H1 (cell line): ENCODE data around the gene ALOX5AP. TPM values are rescaled to one million over a fixed set of nuclear protein-coding genes. Genes with fewer than 3 reads are reported as not detected.
A peak's percentile ranks its signal among the peaks of the same experiment; 100 is the strongest.

Experiments used
- CTCF ChIA-PET: fragments of 300-600 bp; sonication (Branson Sonifier 250); formaldehyde crosslinking; loops from one replicate; lab custom pipeline; 2021; ENCODE audit not compliant: partially characterized antibody; lab: Charles Lee
- POLR2A ChIA-PET: fragments of 300-600 bp; sonication (Branson Sonifier 250); formaldehyde crosslinking; loops from one replicate; lab custom pipeline; 2021; ENCODE audit warnings: inconsistent platforms; ENCODE audit not compliant: partially characterized antibody; lab: Charles Lee
- DNase-seq, 2 experiments: peaks; one replicate each; pipeline versions ENCODE4 v3.0.0 to v3.0.0-alpha.2; 2010 to 2022; ENCODE audit warnings: low spot score in 2 of 2, low read depth in 1 of 2, mixed read lengths in 1 of 2
- FAIRE-seq: peaks from 2 replicates; lab custom pipeline; 2011; peaks lifted over from hg19 to GRCh38; lab: Jason Lieb, UNC
- H2AFZ ChIP-seq: 2 replicates; pipeline ENCODE4 v1.8.1; 2012; ENCODE audit warnings: low read length, inconsistent platforms
- H2AK5ac ChIP-seq: 2 replicates; pipeline ENCODE4 v1.6.1; 2013; ENCODE audit warnings: low read depth, low read length
- H2BK120ac ChIP-seq: replicated peaks from 2 replicates; pipeline ENCODE3; 2013; ENCODE audit warnings: low read depth, low read length, inconsistent platforms
- H2BK12ac ChIP-seq: 2 replicates; pipeline ENCODE4 v1.6.1; 2013; ENCODE audit warnings: low read depth, low read length
- H2BK15ac ChIP-seq: 2 replicates; pipeline ENCODE4 v1.6.1; 2013; ENCODE audit warnings: low read length
- H2BK20ac ChIP-seq: 2 replicates; pipeline ENCODE4 v1.6.1; 2013; ENCODE audit warnings: low read length
- H2BK5ac ChIP-seq: 2 replicates; pipeline ENCODE4 v1.6.1; 2013; ENCODE audit warnings: low read depth, low read length
- H3K14ac ChIP-seq: 2 replicates; pipeline ENCODE4 v1.6.1; 2013; ENCODE audit warnings: inconsistent platforms; ENCODE audit not compliant: insufficient read length
- H3K18ac ChIP-seq: 2 replicates; pipeline ENCODE4 v1.6.1; 2013; ENCODE audit warnings: low read length; ENCODE audit errors: extremely low read depth
- H3K23ac ChIP-seq: 2 replicates; pipeline ENCODE4 v1.6.1; 2013; ENCODE audit warnings: inconsistent platforms; ENCODE audit not compliant: insufficient read length
- H3K23me2 ChIP-seq: 2 replicates; pipeline ENCODE4 v1.6.1; 2013; ENCODE audit warnings: low read depth, low read length
- H3K27ac ChIP-seq: 2 replicates; pipeline ENCODE4 v1.6.1; 2011; ENCODE audit warnings: low read depth, low read length, inconsistent platforms
- H3K27me3 ChIP-seq, 4 experiments: replicated peaks in 1 of 4; 1 replicate in 1 of 4; 2 replicates in 3 of 4; pipeline versions ENCODE4 v1.6.1 to v1.8.1; 2011 to 2013; ENCODE audit warnings: low read length in 3 of 4, mild to moderate bottlenecking in 3 of 4, inconsistent platforms in 2 of 4, mixed read lengths in 2 of 4, moderate library complexity in 1 of 4; ENCODE audit not compliant: control insufficient read depth in 3 of 4, insufficient read depth in 3 of 4; ENCODE audit errors: extremely low read depth in 1 of 4
- H3K36me3 ChIP-seq, 4 experiments: 2 replicates each; pipeline versions ENCODE4 v1.6.1 to v1.8.1; 2011 to 2013; ENCODE audit warnings: mild to moderate bottlenecking in 4 of 4, low read length in 3 of 4, moderate library complexity in 2 of 4, control low read depth in 1 of 4, inconsistent platforms in 1 of 4; ENCODE audit not compliant: insufficient read depth in 4 of 4, control insufficient read depth in 2 of 4
- H3K4ac ChIP-seq: replicated peaks from 2 replicates; pipeline ENCODE3; 2013; ENCODE audit warnings: low read length, low read depth, mixed read lengths, inconsistent platforms; ENCODE audit not compliant: insufficient read length
- H3K4me1 ChIP-seq, 4 experiments: replicated peaks in 1 of 4; 1 replicate in 1 of 4; 2 replicates in 3 of 4; pipeline versions ENCODE4 v1.6.1 to v1.8.1; 2011 to 2013; ENCODE audit warnings: low read length in 3 of 4, inconsistent platforms in 2 of 4, mixed read lengths in 1 of 4; ENCODE audit not compliant: insufficient read depth in 4 of 4, control insufficient read depth in 3 of 4
- H3K4me2 ChIP-seq, 2 experiments: 2 replicates each; pipeline versions ENCODE4 v1.6.1 to v1.8.1; 2011 to 2013; ENCODE audit warnings: low read depth in 2 of 2, low read length in 2 of 2, control low read depth in 1 of 2, inconsistent platforms in 1 of 2, mild to moderate bottlenecking in 1 of 2; ENCODE audit not compliant: insufficient read depth in 1 of 2
- H3K4me3 ChIP-seq, 4 experiments: fragments of 200-600, 300-600 bp in 1 of 4; sonication (generic), shearing (Covaris generic), sonication (Bioruptor Twin) in 1 of 4; 2 replicates each; pipeline versions ENCODE4 v1.5.1 to v1.8.1; 2011 to 2016; ENCODE audit warnings: low read length in 4 of 4, low read depth in 3 of 4, control low read depth in 2 of 4, inconsistent platforms in 2 of 4, mild to moderate bottlenecking in 2 of 4, mixed read lengths in 1 of 4, moderate library complexity in 1 of 4; ENCODE audit not compliant: insufficient read depth in 2 of 4; ENCODE audit errors: extremely low read depth in 1 of 4
- H3K56ac ChIP-seq: replicated peaks from 2 replicates; pipeline ENCODE3; 2013; ENCODE audit warnings: low read depth, mild to moderate bottlenecking, mixed read lengths, low read length, inconsistent platforms; ENCODE audit not compliant: insufficient read length
- H3K79me1 ChIP-seq: 2 replicates; pipeline ENCODE4 v1.6.1; 2013; ENCODE audit warnings: low read depth, low read length, control low read depth
- H3K79me2 ChIP-seq, 2 experiments: 2 replicates each; pipeline versions ENCODE4 v1.6.1 to v1.8.1; 2012 to 2013; ENCODE audit warnings: low read length in 2 of 2, mild to moderate bottlenecking in 2 of 2, inconsistent platforms in 1 of 2; ENCODE audit not compliant: insufficient read depth in 2 of 2, control insufficient read depth in 1 of 2
- H3K9ac ChIP-seq, 4 experiments: replicated peaks in 1 of 4; 1 replicate in 1 of 4; 2 replicates in 3 of 4; pipeline versions ENCODE4 v1.6.1 to v1.8.1; 2011 to 2013; ENCODE audit warnings: low read depth in 3 of 4, low read length in 3 of 4, control low read depth in 2 of 4, mild to moderate bottlenecking in 2 of 4, moderate library complexity in 2 of 4, inconsistent platforms in 1 of 4; ENCODE audit errors: extremely low read depth in 1 of 4
- H3K9me3 ChIP-seq, 2 experiments: 2 replicates each; pipeline versions ENCODE4 v1.6.1 to v1.8.1; 2012 to 2013; ENCODE audit warnings: mild to moderate bottlenecking in 2 of 2, moderate library complexity in 2 of 2, control low read depth in 1 of 2, inconsistent platforms in 1 of 2, low read depth in 1 of 2, low read length in 1 of 2, mixed read lengths in 1 of 2; ENCODE audit not compliant: insufficient read depth in 2 of 2
- H4K20me1 ChIP-seq, 2 experiments: replicated peaks in 1 of 2; 2 replicates each; pipeline versions ENCODE3 to v1.8.1; 2011 to 2013; ENCODE audit warnings: inconsistent platforms in 2 of 2, low read length in 2 of 2, mild to moderate bottlenecking in 1 of 2; ENCODE audit not compliant: insufficient read depth in 2 of 2, control insufficient read depth in 1 of 2
- H4K5ac ChIP-seq: 2 replicates; pipeline ENCODE4 v1.6.1; 2013; ENCODE audit warnings: low read length, low read depth, mixed read lengths, inconsistent platforms; ENCODE audit not compliant: insufficient read length
- H4K8ac ChIP-seq: 2 replicates; pipeline ENCODE4 v1.8.0; 2013; ENCODE audit warnings: mild to moderate bottlenecking, moderate library complexity, low read length, inconsistent platforms; ENCODE audit not compliant: insufficient read depth; ENCODE audit errors: extremely low read depth
- H4K91ac ChIP-seq: replicated peaks from 2 replicates; pipeline ENCODE3; 2013; ENCODE audit warnings: low read length, mixed read lengths, inconsistent platforms; ENCODE audit not compliant: insufficient read length
- BRCA1 ChIP-seq: IDR thresholded peaks from 2 replicates; pipeline ENCODE4 v1.6.1; 2012; ENCODE audit warnings: low read depth, low read length, improper control_type of control experiment
- RAD21 ChIP-seq, 2 experiments: IDR thresholded peaks in 1 of 2; conservative IDR thresholded peaks in 1 of 2; 2 replicates each; pipeline ENCODE4 v1.6.1; 2011; ENCODE audit warnings: low read depth in 2 of 2, low read length in 2 of 2, improper control_type of control experiment in 1 of 2, inconsistent platforms in 1 of 2, mild to moderate bottlenecking in 1 of 2, moderate library complexity in 1 of 2
- TAF1 ChIP-seq: IDR thresholded peaks from 2 replicates; pipeline ENCODE4 v1.6.1; 2011; ENCODE audit warnings: mild to moderate bottlenecking, low read depth, low read length
- WGBS, 2 experiments: shearing (Covaris generic) in 1 of 2; methylation state at CpG; one replicate each; pipeline versions ENCODE4 v1.1.6 to v1.1.7; 2013 to 2015; ENCODE audit warnings: low lambda C conversion rate in 2 of 2, mixed read lengths in 2 of 2, inconsistent platforms in 1 of 2, low coverage in 1 of 2, missing lambda C conversion rate in 1 of 2; ENCODE audit not compliant: insufficient replicate concordance in 2 of 2, insufficient coverage in 1 of 2, insufficient read length in 1 of 2; ENCODE audit errors: extremely low coverage in 1 of 2, missing lambda C conversion rate in 1 of 2; 5-methylcytosine and 5-hydroxymethylcytosine counted together
- polyA plus RNA-seq, 7 experiments: library from polyadenylated mRNA; depleted of rRNA in 3 of 7; stranded (reverse) in 5 of 7; unstranded in 2 of 7; fragments of >200 nt in 5 of 7; fragments of 200-250 nt in 2 of 7; gene quantifications; 1 replicate in 5 of 7; 2 replicates in 1 of 7; 4 replicates in 1 of 7; pipeline versions ENCODE4 v1.2.1 to v1.2.3, GENCODE V29; 2011 to 2013; ENCODE audit warnings: missing spikeins in 2 of 7, mixed read lengths in 2 of 7
- total RNA-seq: library from RNA; stranded (reverse); fragmentation: NEBNext Ultra II Directional; extraction: Animal tissue kit (Norgen Biotek cat#: 25700); gene quantifications from 2 replicates; pipeline ENCODE4 v1.2.1, GENCODE V29; 2021
- TF ChIP-seq, protein P1 (sequence below), 3 experiments: IDR thresholded peaks; 1 replicate in 2 of 3; 2 replicates in 1 of 3; pipeline versions ENCODE4 v1.5.1 to v1.6.1; 2011; ENCODE audit warnings: low read length in 3 of 3, mild to moderate bottlenecking in 3 of 3, inconsistent platforms in 2 of 3, low read depth in 1 of 3, moderate library complexity in 1 of 3; ENCODE audit not compliant: insufficient read depth in 1 of 3; ENCODE audit errors: control extremely low read depth in 1 of 3

ALOX5AP gene
- total and polyA plus RNA-seq, 2 of the 8 experiments (the other 6 are each of a cell fraction or from before 2014, with no cell fraction given): not detected

DNA sequence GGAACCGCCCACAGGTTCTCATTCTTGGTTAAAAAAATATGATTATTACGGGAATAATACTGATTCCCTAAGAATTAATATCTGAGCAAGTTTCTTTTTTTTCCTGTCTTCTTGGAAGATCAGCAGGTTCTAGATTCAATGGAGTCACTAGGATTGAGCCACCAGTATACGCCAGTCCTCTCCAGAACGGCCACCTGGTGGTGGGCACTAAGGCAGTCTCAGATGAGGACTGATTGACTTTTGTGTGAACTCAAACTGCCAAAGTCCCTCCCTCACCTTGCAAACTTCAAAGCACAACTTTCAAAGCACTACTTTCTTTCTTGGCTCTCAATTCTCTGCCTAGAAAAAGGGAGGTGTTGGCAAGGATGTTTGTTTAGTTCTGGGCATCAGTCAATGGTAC lies 33.3 kb upstream of the ALOX5AP start:
- Histone ChIP-seq H2AFZ (no peak overlapping the region), H3K4ac (no peak overlapping the region), H2BK20ac (no peak overlapping the region), H3K14ac (no peak overlapping the region), H3K9me3 (no peaks in the 10 kb centered on the region), H2AK5ac (no peak overlapping the region), H4K91ac (no peak overlapping the region), H2BK5ac (no peak overlapping the region), H3K79me2 (no peaks in the 10 kb centered on the region), H3K4me1 (no peaks in the 10 kb centered on the region), H4K5ac (no peak overlapping the region), H2BK120ac (no peak overlapping the region), H3K4me2 (no peak overlapping the region), H2BK15ac (no peak overlapping the region), H3K27me3 (no peaks in the 10 kb centered on the region), H3K23me2 (no peaks in the 10 kb centered on the region), H4K20me1 (no peaks in the 10 kb centered on the region), H3K56ac (no peak overlapping the region), H3K27ac (no peak overlapping the region), H3K4me3 (no peak overlapping the region), H4K8ac (no peak overlapping the region), H3K23ac (no peak overlapping the region), H3K36me3 (no peaks in the 10 kb centered on the region), H3K79me1 (no peaks in the 10 kb centered on the region), H3K18ac (no peak overlapping the region), H2BK12ac (no peak overlapping the region), H3K9ac (no peak overlapping the region)
- ChIA-PET CTCF (no interaction called here), POLR2A (no interaction called here)
- no peak for DNase-seq
- 0 out of 4 replicates have a peak, but pooled peaks of 1 of the 2 experiments have one; percentile 12 for TF ChIP-seq RAD21 (IDR thresholded peaks at IDR 0.05 in 1 of 2, conservative IDR thresholded peaks at IDR 0.05 in 1 of 2; ENCODE audit: low read depth in 2 of 2, low read length in 2 of 2)
- no peak for TF ChIP-seq BRCA1
- TF ChIP-seq, protein P1, sequence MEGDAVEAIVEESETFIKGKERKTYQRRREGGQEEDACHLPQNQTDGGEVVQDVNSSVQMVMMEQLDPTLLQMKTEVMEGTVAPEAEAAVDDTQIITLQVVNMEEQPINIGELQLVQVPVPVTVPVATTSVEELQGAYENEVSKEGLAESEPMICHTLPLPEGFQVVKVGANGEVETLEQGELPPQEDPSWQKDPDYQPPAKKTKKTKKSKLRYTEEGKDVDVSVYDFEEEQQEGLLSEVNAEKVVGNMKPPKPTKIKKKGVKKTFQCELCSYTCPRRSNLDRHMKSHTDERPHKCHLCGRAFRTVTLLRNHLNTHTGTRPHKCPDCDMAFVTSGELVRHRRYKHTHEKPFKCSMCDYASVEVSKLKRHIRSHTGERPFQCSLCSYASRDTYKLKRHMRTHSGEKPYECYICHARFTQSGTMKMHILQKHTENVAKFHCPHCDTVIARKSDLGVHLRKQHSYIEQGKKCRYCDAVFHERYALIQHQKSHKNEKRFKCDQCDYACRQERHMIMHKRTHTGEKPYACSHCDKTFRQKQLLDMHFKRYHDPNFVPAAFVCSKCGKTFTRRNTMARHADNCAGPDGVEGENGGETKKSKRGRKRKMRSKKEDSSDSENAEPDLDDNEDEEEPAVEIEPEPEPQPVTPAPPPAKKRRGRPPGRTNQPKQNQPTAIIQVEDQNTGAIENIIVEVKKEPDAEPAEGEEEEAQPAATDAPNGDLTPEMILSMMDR (IDR thresholded peaks at IDR 0.05; ENCODE audit: control extremely low read depth in 1 of 3, insufficient read depth in 1 of 3, low read depth in 1 of 3, low read length in 3 of 3): peak in 1 of 3 experiments; percentile 19; a peak in 1 of 4 replicates
- TF ChIP-seq TAF1: no peak
- FAIRE-seq: no peak
- 91% methylated on average over 4 of the region's 4 CpGs; no CpG with 5 or more reads in 1 of the 2 experiments for WGBS, 2 experiments
